Loucy (cell line): ENCODE data around the gene COA1.

Source experiments
- H2AFZ ChIP-seq: fragments of 200-600 bp; sonication (generic); 2 replicates; pipeline ENCODE4 v1.6.0; 2016; ENCODE audit warnings: antibody characterized with exemption, mild to moderate bottlenecking, low read length, moderate library complexity
- H3F3A ChIP-seq: fragments of 200-600 bp; 2 replicates; pipeline ENCODE4 v1.6.0; 2016; ENCODE audit warnings: antibody characterized with exemption, low read depth, mild to moderate bottlenecking
- H3K27me3 ChIP-seq: fragments of 200-600 bp; sonication (generic); 2 replicates; pipeline ENCODE4 v1.6.1; 2014; ENCODE audit warnings: low read length, mild to moderate bottlenecking; ENCODE audit not compliant: insufficient read depth, poor library complexity, severe bottlenecking
- H3K36me3 ChIP-seq: fragments of 200-600 bp; sonication (generic); 2 replicates; pipeline ENCODE4 v1.6.1; 2016; ENCODE audit warnings: low read length; ENCODE audit not compliant: insufficient read depth
- H3K4me1 ChIP-seq: fragments of 200-600 bp; sonication (generic); 2 replicates; pipeline ENCODE4 v1.5.1; 2014; ENCODE audit warnings: low read length, mild to moderate bottlenecking; ENCODE audit not compliant: insufficient read depth, poor library complexity, severe bottlenecking
- H3K4me2 ChIP-seq: fragments of 200-600 bp; sonication (generic); 2 replicates; pipeline ENCODE4 v1.6.0; 2014; ENCODE audit warnings: antibody characterized with exemption, low read length, low read depth, mild to moderate bottlenecking; ENCODE audit not compliant: poor library complexity, severe bottlenecking
- H3K4me3 ChIP-seq: fragments of 200-600 bp; sonication (generic); 2 replicates; pipeline ENCODE4 v1.5.1; 2014; ENCODE audit warnings: low read length, mild to moderate bottlenecking, mixed read lengths; ENCODE audit not compliant: poor library complexity, severe bottlenecking
- H3K79me2 ChIP-seq: fragments of 200-600 bp; sonication (generic); 2 replicates; pipeline ENCODE4 v1.6.1; 2014; ENCODE audit warnings: low read length; ENCODE audit not compliant: insufficient read depth
- H3K9ac ChIP-seq: fragments of 200-600 bp; sonication (generic); 2 replicates; pipeline ENCODE4 v1.6.0; 2014; ENCODE audit warnings: mild to moderate bottlenecking, low read depth, low read length, moderate library complexity; ENCODE audit not compliant: poor library complexity, severe bottlenecking
- H3K9me2 ChIP-seq: fragments of 200-600 bp; sonication (generic); replicated peaks from 2 replicates; pipeline ENCODE4 v1.6.1; 2016; ENCODE audit warnings: low read depth, low read length, mixed read lengths
- H3K9me3 ChIP-seq: fragments of 200-600 bp; sonication (generic); 2 replicates; pipeline ENCODE4 v1.6.1; 2014; ENCODE audit warnings: mild to moderate bottlenecking, antibody characterized with exemption, low read length, low read depth; ENCODE audit not compliant: insufficient read depth
- H4K20me1 ChIP-seq: fragments of 200-600 bp; sonication (generic); 2 replicates; pipeline ENCODE4 v1.6.0; 2014; ENCODE audit warnings: antibody characterized with exemption, low read length, mild to moderate bottlenecking; ENCODE audit not compliant: insufficient read depth, poor library complexity, severe bottlenecking
- CTCF ChIP-seq: fragments of 200-600 bp; sonication (generic); conservative IDR thresholded peaks from 2 replicates; pipeline ENCODE4 v1.5.1; 2014; ENCODE audit warnings: mild to moderate bottlenecking, antibody characterized with exemption, low read length
- EZH2phosphoT487 ChIP-seq: fragments of 200-600 bp; IDR thresholded peaks from 2 replicates; pipeline ENCODE4 v1.6.1; 2018; ENCODE audit warnings: antibody characterized with exemption, mild to moderate bottlenecking, moderate library complexity, borderline replicate concordance

The COA1 gene

GRCh38 chr7:43742692-43743091 is 13.4 kb upstream of the COA1 start:
- no peak for TF ChIP-seq CTCF
- no peak for TF ChIP-seq EZH2phosphoT487
- no peaks in the 10 kb centered on the region for H3F3A ChIP-seq
- H3K4me3 ChIP-seq, result no peak overlapping the region
- no peaks in the 10 kb centered on the region for H3K9me3 ChIP-seq
- no peak overlapping the region for H2AFZ ChIP-seq
- H4K20me1 ChIP-seq, result no peaks in the 10 kb centered on the region
- H3K9me2 ChIP-seq, result no peaks in the 10 kb centered on the region
- no peak overlapping the region for H3K9ac ChIP-seq
- no peaks in the 10 kb centered on the region for H3K4me1 ChIP-seq
- no peaks in the 10 kb centered on the region for H3K79me2 ChIP-seq
- no peaks in the 10 kb centered on the region for H3K27me3 ChIP-seq
- H3K4me2 ChIP-seq, result no peak overlapping the region
- no peaks in the 10 kb centered on the region for H3K36me3 ChIP-seq

GRCh38 chr7:43737467-43738127 is 8.3 kb upstream of the COA1 start:
- Histone ChIP-seq H3F3A (no peaks in the 10 kb centered on the region), H3K27me3 (no peaks in the 10 kb centered on the region), H3K4me1 (no peaks in the 10 kb centered on the region), H3K36me3 (no peaks in the 10 kb centered on the region), H3K9ac (no peak overlapping the region), H3K4me3 (no peak overlapping the region), H4K20me1 (no peaks in the 10 kb centered on the region), H3K9me3 (no peaks in the 10 kb centered on the region), H3K9me2 (no peaks in the 10 kb centered on the region), H2AFZ (no peak overlapping the region), H3K79me2 (no peaks in the 10 kb centered on the region), H3K4me2 (no peak overlapping the region)
- TF ChIP-seq EZH2phosphoT487 (no peak), CTCF (no peak)

- Histone ChIP-seq H3K9me3 (no peaks in the 10 kb centered on the region), H3K4me1 (no peaks in the 10 kb centered on the region), H2AFZ (no peak overlapping the region), H3K27me3 (no peaks in the 10 kb centered on the region), H4K20me1 (no peaks in the 10 kb centered on the region), H3K36me3 (no peaks in the 10 kb centered on the region), H3K9me2 (no peaks in the 10 kb centered on the region), H3K9ac (no peak overlapping the region), H3K4me2 (no peak overlapping the region), H3F3A (no peaks in the 10 kb centered on the region), H3K79me2 (no peaks in the 10 kb centered on the region), H3K4me3 (no peak overlapping the region)
- no peak for TF ChIP-seq CTCF
- TF ChIP-seq EZH2phosphoT487, result no peak
Measured at GRCh38 chr7:43735802-43736603, 6.7 kb upstream of the COA1 start.
